ENCODE results near the gene ASTN2.

- TF ChIP-seq FOXJ3 (CRISPR knock-in tag; IDR thresholded peaks at IDR 0.05): no peak
- TF ChIP-seq ZNF644 (tag; IDR thresholded peaks at IDR 0.05; ENCODE audit: low read depth): no peak
- TF ChIP-seq, protein P1, sequence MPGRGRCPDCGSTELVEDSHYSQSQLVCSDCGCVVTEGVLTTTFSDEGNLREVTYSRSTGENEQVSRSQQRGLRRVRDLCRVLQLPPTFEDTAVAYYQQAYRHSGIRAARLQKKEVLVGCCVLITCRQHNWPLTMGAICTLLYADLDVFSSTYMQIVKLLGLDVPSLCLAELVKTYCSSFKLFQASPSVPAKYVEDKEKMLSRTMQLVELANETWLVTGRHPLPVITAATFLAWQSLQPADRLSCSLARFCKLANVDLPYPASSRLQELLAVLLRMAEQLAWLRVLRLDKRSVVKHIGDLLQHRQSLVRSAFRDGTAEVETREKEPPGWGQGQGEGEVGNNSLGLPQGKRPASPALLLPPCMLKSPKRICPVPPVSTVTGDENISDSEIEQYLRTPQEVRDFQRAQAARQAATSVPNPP (IDR thresholded peaks at IDR 0.05; ENCODE audit: borderline replicate concordance, insufficient read depth, insufficient read length): no peak
- TF ChIP-seq, protein P2, sequence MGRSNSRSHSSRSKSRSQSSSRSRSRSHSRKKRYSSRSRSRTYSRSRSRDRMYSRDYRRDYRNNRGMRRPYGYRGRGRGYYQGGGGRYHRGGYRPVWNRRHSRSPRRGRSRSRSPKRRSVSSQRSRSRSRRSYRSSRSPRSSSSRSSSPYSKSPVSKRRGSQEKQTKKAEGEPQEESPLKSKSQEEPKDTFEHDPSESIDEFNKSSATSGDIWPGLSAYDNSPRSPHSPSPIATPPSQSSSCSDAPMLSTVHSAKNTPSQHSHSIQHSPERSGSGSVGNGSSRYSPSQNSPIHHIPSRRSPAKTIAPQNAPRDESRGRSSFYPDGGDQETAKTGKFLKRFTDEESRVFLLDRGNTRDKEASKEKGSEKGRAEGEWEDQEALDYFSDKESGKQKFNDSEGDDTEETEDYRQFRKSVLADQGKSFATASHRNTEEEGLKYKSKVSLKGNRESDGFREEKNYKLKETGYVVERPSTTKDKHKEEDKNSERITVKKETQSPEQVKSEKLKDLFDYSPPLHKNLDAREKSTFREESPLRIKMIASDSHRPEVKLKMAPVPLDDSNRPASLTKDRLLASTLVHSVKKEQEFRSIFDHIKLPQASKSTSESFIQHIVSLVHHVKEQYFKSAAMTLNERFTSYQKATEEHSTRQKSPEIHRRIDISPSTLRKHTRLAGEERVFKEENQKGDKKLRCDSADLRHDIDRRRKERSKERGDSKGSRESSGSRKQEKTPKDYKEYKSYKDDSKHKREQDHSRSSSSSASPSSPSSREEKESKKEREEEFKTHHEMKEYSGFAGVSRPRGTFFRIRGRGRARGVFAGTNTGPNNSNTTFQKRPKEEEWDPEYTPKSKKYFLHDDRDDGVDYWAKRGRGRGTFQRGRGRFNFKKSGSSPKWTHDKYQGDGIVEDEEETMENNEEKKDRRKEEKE (IDR thresholded peaks at IDR 0.05; ENCODE audit: borderline replicate concordance in 1 of 2, control insufficient read depth in 1 of 2, low read depth in 2 of 2, low read length in 1 of 2): no peak
- no peak for TF ChIP-seq CTCF (IDR thresholded peaks at IDR 0.05 in 2 of 3, conservative IDR thresholded peaks at IDR 0.05 in 1 of 3; ENCODE audit: insufficient read depth in 2 of 3, low read depth in 1 of 3, low read length in 3 of 3)
- TF ChIP-seq CEBPB (tag; IDR thresholded peaks at IDR 0.05): no peak
- TF ChIP-seq, protein P3, sequence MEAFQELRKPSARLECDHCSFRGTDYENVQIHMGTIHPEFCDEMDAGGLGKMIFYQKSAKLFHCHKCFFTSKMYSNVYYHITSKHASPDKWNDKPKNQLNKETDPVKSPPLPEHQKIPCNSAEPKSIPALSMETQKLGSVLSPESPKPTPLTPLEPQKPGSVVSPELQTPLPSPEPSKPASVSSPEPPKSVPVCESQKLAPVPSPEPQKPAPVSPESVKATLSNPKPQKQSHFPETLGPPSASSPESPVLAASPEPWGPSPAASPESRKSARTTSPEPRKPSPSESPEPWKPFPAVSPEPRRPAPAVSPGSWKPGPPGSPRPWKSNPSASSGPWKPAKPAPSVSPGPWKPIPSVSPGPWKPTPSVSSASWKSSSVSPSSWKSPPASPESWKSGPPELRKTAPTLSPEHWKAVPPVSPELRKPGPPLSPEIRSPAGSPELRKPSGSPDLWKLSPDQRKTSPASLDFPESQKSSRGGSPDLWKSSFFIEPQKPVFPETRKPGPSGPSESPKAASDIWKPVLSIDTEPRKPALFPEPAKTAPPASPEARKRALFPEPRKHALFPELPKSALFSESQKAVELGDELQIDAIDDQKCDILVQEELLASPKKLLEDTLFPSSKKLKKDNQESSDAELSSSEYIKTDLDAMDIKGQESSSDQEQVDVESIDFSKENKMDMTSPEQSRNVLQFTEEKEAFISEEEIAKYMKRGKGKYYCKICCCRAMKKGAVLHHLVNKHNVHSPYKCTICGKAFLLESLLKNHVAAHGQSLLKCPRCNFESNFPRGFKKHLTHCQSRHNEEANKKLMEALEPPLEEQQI (IDR thresholded peaks at IDR 0.05): no peak
- TF ChIP-seq ZNF449 (CRISPR knock-in tag; IDR thresholded peaks at IDR 0.05): no peak
- no peak for TF ChIP-seq EGR1 (conservative IDR thresholded peaks at IDR 0.05)
- no peak for TF ChIP-seq NELFE (IDR thresholded peaks at IDR 0.05; ENCODE audit: insufficient read depth, insufficient read length)
- TF ChIP-seq ZNF354B (CRISPR knock-in tag; IDR thresholded peaks at IDR 0.05): no peak
- no peak for TF ChIP-seq ERF (CRISPR knock-in tag; IDR thresholded peaks at IDR 0.05)
- no peak for TF ChIP-seq YY1 (IDR thresholded peaks at IDR 0.05; ENCODE audit: borderline replicate concordance in 1 of 3, control insufficient read depth in 1 of 3, extremely low read depth in 1 of 3, insufficient read depth in 3 of 3, insufficient read length in 1 of 3, insufficient replicate concordance in 2 of 3, low read depth in 1 of 3, low read length in 2 of 3)
Measured at GRCh38 chr9:116813031-116813300, 601.9 kb downstream of the ASTN2 start.

Measured in K562 (cell line).